A549 (cell line): ENCODE results near the gene PDLIM1.

Experiments
- MAFK ChIP-seq: fragments of 450-650 bp; IDR thresholded peaks from 2 replicates; pipeline ENCODE4 v1.6.1; 2014; ENCODE audit not compliant: partially characterized antibody
- MAZ ChIP-seq: fragments of 150-350 bp; IDR thresholded peaks from 2 replicates; pipeline ENCODE4 v1.6.1; 2014; ENCODE audit warnings: antibody characterized with exemption, low read depth, low read length, borderline replicate concordance
- RCOR1 ChIP-seq: fragments of 150-350 bp; IDR thresholded peaks from 2 replicates; pipeline ENCODE4 v1.6.1; 2014; ENCODE audit warnings: antibody characterized with exemption, low read length, low read depth
- SREBF2 ChIP-seq: fragments of 450-650 bp; IDR thresholded peaks from 2 replicates; pipeline ENCODE4 v1.6.1; 2014; ENCODE audit warnings: mild to moderate bottlenecking, moderate library complexity
- TF ChIP-seq, protein P1 (sequence below): fragments of >200 bp; sonication (Bioruptor Twin); formaldehyde crosslinking; IDR thresholded peaks from 3 replicates; pipeline ENCODE4 v1.5.1; 2016
- TF ChIP-seq, protein P2 (sequence below): fragments of 450-650 bp; IDR thresholded peaks from 2 replicates; pipeline ENCODE4 v1.6.1; 2014; ENCODE audit warnings: antibody characterized with exemption
- TF ChIP-seq, protein P3 (sequence below): IDR thresholded peaks from 2 replicates; pipeline ENCODE4 v1.6.1; 2012

DNA sequence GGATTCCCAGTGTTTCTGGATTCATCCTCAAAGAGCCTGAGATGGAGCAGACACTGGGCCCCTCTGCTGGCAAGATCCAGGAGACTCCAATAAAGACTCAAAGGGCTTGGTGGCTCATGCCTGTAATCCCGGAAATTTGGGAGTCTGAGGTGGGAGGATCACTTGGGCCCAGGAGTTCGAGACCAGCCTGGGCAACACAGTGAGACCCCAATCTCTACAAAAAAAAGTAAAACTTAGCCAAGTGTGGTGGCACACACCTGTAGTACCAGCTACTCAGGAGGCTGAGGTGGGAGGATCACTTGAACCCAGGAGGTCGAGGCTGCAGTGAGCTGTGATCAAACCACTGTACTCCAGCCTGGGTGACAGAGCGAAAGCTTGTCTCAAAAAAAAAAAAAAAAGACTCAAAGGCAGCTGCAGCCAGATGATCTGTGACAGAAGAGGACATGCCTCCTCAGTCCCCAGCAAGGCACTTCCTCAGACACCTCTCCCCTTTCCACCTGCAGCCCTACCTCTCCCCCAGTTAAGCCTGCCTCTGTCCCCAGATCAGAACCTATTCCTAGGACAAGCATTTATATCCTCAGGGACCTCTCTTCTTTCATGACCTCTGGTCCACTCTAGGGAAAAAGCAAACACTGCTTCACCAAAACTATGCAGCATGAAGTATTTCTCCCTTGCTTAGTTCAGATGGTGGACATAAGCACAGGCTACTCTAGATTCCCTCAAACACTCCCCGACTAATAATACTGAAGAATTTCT, 27.9 kb downstream of the PDLIM1 start:
- TF ChIP-seq MAZ (no peak), MAFK (no peak), SREBF2 (no peak), RCOR1 (no peak)
- TF ChIP-seq, protein P1, sequence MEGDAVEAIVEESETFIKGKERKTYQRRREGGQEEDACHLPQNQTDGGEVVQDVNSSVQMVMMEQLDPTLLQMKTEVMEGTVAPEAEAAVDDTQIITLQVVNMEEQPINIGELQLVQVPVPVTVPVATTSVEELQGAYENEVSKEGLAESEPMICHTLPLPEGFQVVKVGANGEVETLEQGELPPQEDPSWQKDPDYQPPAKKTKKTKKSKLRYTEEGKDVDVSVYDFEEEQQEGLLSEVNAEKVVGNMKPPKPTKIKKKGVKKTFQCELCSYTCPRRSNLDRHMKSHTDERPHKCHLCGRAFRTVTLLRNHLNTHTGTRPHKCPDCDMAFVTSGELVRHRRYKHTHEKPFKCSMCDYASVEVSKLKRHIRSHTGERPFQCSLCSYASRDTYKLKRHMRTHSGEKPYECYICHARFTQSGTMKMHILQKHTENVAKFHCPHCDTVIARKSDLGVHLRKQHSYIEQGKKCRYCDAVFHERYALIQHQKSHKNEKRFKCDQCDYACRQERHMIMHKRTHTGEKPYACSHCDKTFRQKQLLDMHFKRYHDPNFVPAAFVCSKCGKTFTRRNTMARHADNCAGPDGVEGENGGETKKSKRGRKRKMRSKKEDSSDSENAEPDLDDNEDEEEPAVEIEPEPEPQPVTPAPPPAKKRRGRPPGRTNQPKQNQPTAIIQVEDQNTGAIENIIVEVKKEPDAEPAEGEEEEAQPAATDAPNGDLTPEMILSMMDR = no peak
- TF ChIP-seq, protein P2, sequence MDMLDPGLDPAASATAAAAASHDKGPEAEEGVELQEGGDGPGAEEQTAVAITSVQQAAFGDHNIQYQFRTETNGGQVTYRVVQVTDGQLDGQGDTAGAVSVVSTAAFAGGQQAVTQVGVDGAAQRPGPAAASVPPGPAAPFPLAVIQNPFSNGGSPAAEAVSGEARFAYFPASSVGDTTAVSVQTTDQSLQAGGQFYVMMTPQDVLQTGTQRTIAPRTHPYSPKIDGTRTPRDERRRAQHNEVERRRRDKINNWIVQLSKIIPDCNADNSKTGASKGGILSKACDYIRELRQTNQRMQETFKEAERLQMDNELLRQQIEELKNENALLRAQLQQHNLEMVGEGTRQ = no peak
- TF ChIP-seq, protein P3, sequence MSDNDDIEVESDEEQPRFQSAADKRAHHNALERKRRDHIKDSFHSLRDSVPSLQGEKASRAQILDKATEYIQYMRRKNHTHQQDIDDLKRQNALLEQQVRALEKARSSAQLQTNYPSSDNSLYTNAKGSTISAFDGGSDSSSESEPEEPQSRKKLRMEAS = no peak
